Pons (tissue), 1 donor: ENCODE measurements around the gene HPSE2.

ENCODE experiments used
- DNase-seq: peaks from one replicate; pipeline ENCODE4 v3.0.0-alpha.2; 2016; ENCODE audit warnings: low spot score

HPSE2 gene

DNA sequence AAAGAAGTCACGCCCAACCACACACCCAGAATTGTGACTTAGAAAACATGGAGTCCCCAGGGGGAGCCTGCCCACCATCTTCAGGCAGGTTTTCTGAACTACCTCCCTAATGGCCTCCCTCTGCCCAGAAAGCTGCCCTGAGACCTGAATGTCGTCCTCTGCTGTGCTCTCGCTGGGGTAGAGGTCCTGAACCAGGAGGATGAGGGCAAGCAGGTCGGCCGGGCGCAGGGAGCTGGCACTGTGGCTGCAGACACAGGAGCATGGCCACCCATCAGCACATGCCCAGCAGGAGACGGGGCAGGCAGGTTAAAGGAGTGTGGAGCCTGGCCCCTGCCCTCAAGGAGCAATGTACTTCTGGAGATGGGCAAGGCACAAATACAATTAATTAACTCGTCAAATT lies 805.2 kb downstream of the HPSE2 start:
- DNase-seq = no peak

DNA sequence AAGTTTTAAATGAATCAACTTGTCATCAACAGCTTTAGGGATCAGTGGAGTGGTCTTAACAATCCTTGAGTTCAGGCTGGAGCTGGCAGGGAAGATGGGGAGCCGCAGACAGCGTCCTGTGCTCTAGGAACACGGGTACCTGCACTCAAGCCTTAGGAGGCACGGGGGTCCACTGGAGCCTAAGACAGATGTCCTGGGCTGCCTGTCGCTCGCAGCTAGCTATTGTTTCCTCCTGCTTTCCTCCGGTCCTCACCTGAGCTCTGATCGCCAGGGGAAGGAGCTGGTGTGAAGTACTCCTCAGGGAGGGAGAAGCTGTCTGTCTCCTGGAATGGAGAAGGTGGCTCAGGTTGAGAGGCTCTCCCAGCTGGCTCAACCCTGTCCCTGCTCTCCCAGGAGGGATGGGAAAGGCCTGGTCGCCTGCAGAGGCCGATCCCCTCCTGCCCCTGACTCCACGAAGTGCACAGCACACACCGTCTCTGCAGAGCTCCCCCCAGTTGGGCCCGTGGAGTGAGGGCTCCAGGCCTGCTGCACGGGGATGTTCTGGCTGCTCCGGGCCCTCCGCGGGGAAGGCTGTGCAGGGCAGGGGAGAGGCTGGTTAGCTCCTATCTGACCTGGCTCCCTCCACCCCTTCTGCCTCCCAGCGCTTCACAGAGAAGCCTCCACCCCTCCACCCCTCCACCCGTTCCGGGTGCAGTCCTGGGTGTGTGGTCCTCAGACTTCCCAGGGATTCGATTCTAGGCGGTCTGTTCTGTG lies 806.2 kb downstream of the HPSE2 start:
- DNase-seq = no peak

DNA sequence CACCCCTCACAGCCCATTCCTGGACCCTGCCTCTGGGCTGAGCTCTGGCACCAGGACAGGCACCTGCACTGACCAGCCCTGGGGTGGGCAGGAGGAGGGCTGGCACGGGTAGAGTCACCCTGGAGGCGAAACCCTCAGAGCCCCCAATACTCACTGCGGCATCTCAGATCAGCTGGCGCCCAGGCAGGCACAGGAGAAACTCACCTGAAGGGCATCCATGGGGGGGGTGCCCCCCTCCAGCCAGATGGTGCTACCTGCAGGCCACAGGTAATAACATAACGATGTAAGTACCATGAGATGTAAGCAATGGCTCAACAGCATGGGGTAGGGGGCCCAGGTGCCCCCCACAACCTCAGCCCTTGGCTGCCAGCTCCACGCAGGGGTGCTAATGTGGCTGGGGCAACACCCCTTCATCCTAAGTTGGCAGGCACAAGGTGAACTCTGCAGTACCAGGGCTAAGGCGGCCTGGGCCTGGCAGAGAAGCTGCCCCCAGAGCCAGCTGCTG lies 808.6 kb downstream of the HPSE2 start:
- DNase-seq = no peak

DNA sequence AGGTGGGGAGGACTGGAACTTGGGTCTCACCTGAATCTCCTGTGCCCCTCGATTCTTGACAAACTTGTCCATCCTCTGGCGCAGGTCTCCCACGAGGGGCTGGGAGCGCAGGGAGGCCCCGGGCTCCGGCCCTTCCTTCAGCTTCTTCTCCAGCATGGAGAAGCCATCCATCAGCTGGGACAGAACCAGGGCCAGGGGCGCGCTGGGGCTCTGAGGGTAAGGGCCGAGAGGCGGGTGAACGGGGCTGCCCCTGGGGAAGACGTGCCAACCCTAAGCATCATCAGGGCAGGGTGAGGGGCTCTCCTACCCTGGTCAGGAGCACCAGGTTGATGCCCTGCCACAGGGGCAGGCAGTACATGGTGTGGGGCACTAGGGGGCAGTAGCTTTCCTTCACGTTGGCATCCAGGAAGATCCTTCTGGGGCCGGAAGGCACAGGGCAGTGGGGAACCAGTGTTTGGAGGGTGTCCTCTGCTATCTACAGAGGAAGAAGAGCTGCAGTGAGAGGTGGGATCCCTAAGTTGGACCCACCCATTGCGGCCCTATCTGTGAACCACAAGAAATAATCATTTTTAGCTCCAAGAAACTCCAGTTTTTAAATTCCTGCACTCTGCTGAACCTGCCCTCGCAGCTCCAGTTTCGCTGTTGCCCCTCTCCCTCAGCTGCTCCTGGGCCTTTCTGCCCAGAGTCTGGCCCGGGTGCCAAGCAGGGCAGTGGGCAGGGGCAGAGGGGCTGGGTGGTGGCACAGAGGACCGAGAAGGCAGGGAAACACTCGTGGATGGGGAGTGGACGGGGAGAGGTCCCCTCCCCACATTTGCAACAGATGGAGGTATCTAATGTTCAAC lies 809.9 kb downstream of the HPSE2 start:
- peak; percentile 16 for DNase-seq

DNA sequence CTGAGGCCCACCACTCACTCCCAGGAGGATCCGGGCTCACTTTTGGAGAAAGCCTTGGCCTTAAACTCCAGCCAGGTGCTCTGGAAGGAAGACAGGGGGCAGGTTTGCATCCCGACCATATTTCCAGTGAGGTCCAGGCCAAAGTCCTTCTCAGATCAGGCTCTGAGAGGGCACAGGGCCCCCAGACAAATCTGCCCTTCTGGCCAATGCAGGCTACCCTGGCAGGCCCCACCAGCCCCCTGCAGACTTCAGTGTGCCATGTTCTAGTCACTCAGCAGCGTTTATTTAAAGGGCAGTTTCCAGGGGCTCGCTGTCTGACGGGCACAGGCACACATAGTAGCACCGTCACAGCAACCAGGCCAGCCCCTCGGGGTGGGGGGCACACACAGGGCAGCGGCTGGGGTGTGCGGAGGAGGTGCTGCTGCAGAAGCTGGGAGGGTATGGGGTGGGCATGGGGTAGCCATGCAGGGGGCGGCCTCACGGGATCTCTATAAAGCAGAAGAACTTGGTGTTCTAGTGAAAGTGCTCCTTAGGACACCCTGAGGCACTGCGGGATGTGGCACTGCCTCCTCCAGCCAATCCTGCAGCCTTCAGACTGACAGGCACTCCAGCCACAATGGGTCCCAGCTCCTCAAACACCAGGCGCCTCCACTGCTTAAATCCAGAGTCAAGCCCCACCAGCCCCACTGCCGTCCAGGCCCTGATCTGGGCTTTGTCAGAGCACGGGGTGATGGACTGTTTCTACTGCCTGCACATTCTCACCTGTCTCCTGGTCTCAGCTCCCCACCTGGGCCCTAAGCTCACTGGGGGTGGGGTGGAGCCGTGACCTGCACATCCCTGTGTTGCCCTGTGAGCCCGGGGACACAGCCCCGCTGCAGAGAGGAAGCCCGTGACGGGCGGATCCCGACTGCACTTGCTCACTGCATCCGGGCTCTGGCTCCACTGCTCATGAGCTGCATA lies 811.1 kb downstream of the HPSE2 start:
- no peak for DNase-seq

DNA sequence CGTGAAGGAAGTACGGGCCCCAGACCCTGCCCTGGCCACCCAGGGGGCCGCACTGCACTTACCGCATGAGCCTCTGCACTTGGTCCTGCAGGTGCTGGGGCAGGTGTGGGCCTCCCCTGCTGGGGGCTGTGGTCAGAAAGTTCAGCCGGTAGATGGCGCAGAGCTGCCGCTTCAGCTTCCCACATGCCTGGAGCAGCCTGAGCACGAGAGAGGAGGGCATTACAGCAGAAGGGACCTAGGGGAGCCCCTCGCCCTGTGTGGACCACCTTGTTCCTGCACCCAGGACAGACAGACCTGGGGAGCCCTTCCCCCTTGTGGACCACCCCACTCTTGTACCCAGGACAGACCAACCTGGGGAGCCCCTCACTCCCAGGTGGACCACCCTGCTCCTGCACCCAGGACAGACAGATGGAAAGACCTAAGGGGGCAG lies 811.9 kb downstream of the HPSE2 start:
- DNase-seq = no peak

DNA sequence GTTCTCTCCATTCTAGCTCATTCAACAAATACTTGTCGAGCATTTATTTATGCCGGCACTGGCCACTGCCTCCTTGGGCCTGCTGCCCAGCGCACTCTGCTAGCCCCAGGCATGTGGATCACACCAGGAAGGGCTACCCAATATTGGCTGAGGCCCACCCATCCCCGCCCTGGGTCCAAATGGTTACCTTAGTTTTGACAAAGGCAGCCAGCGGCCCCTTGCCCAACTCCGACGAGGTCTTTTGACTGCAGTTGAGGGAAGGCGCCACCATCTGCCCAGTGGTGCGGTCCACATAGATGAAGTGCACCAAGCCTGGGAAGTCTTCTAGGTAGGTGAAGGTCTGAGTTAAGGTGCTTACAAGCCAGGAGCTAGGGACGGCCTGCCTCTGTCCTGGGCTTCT lies 813.5 kb downstream of the HPSE2 start:
- DNase-seq = no peak

DNA sequence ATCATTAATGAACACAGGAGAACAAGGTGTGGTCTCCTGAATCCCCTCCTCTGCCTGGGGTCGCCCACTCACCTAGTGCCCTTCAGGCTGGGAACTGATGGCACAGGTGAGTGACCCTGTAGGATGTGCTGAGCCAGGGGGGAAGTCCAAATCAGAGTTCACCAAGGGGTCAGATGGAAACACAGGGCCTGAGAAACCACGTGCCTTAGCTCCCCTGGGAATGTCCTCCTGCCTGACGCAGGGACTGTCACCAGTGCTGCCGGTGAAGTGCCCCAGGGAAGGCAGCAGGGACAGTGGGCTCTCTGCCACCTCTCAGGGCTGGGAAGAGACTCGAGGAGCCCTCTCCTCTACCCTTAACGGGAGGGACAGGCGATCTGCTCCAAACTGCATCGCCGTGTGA lies 814.9 kb downstream of the HPSE2 start:
- no peak for DNase-seq

DNA sequence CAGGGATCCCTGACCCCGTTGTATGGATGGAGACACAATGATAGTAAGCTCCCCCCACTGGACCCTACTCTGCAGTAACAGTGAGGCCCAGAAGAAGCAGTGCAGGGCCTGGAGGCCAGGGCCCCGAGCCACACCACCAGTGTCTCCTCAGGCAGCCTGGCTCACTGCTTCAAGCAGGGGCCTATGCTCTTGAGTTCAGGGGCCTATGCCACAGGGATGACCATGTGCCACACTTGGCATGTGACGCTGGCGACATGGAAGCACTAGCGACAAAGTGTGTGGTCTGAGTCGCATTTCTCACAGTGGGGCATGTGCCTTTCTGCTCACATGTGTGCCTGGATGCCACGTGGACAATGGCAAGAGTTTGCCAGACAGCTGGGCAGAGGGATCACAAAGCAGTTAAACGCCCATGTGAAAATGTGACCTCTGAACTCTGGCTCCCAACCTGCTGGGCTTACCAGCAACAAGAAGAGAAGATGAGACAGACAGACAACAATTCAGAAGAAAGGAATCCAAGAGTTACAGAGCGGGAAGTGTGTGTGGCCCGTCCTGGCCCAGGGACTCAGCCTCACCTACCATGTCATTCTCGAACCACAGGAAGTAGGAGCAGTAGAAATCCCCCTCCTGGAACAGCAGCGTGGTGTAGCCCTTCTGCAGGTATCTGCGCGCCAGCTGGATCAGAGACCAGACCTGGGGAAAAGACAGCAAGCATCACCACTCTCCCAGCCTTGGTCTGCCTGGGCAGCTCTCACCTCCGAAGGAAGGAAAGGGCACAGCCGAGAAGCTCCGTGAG lies 816.0 kb downstream of the HPSE2 start:
- DNase-seq = no peak

DNA sequence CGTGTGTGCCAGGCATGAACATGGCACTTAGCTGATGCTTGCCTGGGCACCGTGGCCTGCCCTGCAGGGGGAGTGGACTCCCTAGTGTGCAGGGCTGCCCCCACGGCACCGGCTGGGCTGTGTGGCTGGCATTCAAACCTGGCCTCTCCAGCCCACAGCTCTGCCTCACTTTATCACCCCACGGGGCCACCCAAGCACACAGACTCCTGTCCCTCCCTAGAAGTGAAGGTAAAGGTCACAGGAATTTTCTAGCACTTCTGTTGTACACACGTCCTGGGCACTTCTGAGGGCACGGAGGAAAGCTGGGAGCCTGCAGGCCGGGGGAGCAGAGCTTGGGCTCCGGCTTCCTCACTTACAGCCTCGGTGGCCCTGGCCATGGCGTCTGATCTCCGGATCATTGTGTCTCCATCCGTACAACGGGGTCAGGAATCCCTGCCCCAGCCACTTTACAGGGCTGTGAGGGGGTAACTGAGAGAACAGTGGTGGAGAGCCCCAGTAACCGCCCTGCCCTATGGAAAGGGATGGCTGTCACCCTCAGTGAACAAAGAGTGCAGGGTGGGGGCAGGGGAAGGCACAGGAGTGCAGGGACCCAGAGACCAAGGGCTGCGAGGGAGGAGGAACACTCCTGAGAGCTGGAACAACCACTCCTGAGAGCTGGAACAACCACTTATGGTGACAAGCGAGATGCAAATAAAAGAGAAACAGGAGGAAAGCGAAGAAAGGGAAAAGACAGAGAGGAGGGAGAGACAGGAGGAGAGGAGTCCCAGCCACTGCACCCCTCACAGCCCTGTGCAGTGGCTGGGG lies 816.8 kb downstream of the HPSE2 start:
- no peak for DNase-seq

DNA sequence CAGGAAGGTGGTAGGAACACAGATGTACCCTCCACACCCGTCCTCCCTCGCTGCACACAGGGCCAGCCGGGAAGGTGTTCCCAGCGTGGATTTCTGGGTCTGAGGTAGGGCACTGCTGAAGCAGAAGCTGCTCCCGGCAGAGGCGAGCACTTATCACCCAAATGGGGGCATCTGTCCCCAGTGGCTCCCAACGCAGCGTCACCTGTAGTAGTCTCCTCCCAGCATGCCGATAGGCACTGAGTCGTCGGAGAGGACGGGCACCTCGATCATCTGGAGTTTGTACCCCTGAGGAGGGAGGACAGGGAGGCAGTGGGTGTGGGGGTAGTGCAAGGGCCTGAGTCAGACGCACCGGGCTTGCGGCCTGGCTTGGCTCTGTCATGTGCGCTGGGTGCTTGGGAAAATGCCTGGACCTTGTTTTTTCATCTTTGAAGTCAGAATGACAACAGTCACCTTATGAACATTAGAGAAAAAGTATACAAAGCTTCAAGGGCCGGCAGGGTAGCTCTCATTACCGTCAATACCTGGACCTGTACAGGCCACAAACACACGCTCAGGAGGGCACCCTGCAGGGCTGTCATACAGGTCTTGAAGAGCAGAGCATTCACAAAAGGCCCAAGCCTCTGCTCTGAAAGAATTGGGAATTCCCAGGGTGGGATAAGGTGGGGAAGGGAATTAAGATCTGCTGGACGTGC lies 817.5 kb downstream of the HPSE2 start:
- DNase-seq = no peak

DNA sequence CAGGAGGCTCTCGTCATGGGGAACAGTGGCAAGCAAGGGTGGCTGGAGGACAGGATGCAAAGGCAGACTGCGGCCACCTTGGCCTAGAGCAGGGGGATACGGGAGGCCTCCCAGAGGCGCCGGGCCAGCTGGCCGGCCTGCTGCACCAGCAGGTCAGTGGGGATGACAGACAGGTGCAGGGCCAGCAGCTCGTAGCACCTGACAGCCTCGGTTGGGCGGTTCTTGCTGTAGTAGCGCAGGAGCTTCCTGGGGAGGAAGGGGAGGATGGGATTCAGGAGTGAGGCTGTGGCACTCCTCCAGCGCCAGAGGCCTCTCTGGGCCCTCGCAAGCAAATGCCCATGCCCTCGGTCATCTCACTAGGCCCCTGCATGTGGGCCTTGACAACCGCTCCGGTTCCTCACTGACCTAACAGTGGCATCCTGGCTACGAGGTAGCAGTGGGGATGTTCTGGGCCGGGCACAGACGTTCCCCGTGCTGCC lies 818.1 kb downstream of the HPSE2 start:
- DNase-seq = no peak

DNA sequence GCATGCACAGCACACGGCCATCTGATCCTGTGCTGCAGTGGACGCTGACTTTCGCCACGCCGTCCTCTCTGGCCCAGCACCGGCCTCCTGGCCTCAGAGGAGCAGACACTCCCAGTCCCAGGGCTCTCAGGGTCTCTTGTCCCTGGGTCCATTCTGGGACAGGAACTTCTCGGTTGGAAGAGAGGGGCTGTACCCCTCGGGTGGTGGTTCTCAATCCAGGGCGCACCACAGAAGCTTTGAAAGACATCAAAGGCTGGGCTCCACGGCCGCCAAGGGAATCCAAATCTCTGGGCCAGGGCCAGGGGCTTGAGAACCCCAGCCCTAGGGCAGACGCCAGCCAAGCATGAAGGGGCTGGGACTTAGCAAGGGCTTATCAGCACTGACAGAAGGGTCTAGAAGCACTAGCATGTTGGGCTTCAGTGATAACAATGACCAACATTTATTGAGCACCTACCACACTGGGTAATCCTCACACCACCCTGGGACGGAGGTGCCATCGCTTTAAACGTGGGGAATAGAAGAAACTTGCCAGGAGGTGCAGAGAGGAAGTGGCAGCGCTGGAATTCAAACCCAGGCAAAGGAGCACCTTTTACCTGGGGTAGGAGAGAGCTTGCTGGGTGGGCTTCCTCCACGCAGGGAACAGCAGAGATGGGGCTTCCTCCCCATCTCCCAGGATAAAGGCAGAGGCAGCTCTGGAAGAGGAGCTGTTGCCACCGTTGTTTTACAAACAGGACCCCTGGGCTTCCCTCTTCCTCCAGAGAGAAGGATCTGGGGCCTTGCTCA lies 818.9 kb downstream of the HPSE2 start:
- no peak for DNase-seq

DNA sequence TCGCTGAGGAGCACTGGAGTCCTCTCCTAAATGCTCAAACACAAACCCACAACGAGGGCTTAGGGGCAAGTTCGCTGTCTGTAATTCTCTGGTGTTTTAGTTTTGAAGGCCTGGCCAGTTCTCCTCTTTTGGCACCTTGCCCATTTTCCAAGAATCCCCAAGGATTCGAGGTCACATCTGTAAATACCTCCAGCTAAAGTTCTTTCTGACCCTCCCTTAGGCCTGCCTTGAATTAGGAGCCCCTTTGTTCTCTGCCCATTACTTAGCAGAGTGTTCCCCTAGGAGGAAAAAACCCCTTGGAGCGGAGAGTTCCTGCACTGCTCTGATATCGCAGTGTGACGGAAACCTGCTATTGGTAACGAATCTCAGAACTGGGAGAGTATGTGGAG lies 819.9 kb downstream of the HPSE2 start:
- no peak for DNase-seq

DNA sequence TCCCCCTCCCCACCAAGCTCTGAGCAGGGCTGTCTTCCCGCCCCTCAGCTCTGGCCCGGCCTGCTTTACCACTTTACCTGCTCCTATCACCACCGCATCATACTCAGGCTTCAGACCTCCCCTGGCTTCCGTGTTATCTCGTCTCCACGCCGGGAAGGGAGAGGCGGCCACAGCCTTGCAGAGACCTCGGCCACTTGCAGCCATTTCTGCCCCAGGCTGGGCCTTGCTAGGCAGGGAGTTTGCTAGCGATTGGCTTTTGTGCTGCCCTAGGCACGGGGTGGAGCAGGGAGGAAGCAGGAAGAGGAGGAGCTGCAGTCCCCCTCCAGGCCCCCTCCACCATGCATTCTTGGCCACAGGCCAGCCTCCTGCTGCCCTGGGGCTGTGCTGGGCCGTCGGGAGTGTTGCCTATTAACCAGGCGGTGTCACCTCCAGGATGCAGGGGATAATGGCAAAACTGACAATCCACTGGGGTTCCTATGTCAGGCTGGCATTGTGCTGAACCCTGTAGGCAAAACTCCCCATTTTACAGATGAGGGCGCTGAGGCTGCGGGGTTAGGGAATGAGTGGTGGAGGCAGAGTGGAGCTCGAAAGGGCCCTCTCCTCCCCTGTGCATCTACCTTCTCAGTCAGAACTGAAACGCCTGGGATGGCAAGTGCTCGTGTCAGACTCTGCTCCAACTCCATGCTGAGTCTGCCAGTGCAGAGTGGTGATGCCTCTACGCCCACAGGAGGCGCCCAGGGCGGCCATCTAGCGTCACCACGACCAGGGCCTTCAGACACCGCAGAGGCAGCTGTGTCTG lies 820.5 kb downstream of the HPSE2 start, which contains the start of gene PYROXD2:
TSS of gene PYROXD2 (minus strand) at position 251 of the 799 bp plus-strand sequence. CDS start at position 204, 47 bp downstream.
- DNase-seq = peak; percentile 84

DNA sequence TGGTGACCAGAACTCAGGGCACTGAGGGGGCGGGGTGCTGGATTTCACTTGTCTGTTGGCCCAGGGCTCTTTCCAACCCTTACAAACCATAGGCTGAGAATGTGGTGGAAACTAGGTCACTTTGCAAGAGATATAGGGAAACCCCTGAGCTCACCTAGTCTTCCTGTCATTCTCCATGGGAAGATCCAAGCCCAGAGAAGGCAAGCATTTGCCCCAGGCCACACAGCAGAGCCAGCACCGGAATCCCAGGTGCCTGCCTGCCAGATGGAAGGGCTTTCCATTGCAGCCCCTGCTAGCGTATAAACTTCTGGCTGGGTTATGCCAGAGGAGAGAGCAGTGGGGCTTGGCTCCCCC lies 821.1 kb downstream of the HPSE2 start:
- no peak for DNase-seq

DNA sequence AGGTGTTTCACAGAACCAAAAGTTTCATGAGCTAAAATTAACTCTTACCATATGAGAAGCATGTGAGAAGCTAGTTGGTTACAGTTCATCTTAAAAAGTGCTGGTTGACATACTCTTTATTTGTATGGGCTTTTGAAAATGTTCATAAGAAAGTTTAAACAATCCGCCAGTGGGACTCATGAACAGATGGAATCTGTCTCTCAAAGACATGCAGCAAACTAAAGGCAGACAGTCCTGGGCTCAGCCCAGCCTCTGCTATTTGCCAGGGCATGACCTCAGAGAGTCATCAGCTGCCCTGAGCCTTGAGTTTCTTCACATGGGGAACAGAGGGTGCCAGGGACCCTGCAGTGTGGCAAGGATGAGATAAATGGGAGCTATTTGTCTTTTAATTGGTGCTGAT lies 823.9 kb downstream of the HPSE2 start:
- DNase-seq = no peak

DNA sequence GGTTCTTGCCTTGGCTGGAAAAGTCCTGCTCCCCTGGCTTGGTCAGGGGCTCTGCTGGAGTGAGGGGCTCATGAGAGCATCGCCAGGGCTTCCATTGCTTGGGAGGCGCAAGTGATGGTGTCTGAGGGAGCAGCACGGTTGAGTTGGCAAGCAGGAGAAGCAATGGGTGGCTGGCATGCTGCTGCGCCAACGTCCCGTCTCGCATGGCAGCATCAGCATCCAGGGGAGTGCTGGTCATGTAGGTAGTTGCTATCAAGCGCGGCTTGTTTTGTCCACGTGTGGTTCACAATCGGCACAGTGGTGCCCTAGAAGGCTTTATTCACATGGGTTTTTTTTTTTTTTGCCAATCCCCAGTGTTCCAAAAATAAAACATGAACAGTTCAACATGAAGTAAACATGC lies 824.5 kb downstream of the HPSE2 start:
- no peak for DNase-seq
